ENCODE data around the gene NUB1. TPM values are rescaled to one million over a fixed set of nuclear protein-coding genes. Genes with fewer than 3 reads are reported as not detected.
A peak's percentile ranks its signal among the peaks of the same experiment; 100 is the strongest.

The NUB1 gene
- total and polyA plus RNA-seq, 5 donors from 2014 or later = 51.0 to 65.2 (median 53.8) TPM

- H3K4me3 Mint-ChIP-seq = no peak overlapping the region
- H3K4me3 ChIP-seq (ENCODE audit: low read depth, low read length) = no peak overlapping the region
- H3K4me1 Mint-ChIP-seq = peaks cover 0 to 5% (median 0%) of the 10 kb centered on the region in 4 donors
- H3K27me3 ChIP-seq (ENCODE audit: control insufficient read depth, insufficient read depth, low read length) = peaks cover 2% of the 10 kb centered on the region
- ATAC-seq (ENCODE audit: low read depth in 2 of 2) = no peak
- DNase-seq = no peak
- H3K36me3 ChIP-seq (ENCODE audit: control insufficient read depth, insufficient read depth, low read length) = no peaks in the 10 kb centered on the region
- peaks cover 0 to 17% (median 8%) of the 10 kb centered on the region in 7 donors for H3K9me3 Mint-ChIP-seq
- H3K4me1 ChIP-seq (ENCODE audit: control insufficient read depth, insufficient read depth, low read length, poor library complexity, severe bottlenecking) = no peaks in the 10 kb centered on the region
- no peak overlapping the region for H3K27ac Mint-ChIP-seq
- no peak overlapping the region for H3K27ac ChIP-seq (ENCODE audit: insufficient read depth, low read length, poor library complexity, severe bottlenecking)
- H3K27me3 Mint-ChIP-seq = peaks cover 11% of the 10 kb centered on the region
- H3K9me3 ChIP-seq (ENCODE audit: control insufficient read depth in 2 of 2, low read length in 2 of 2) = peaks cover 10 to 13% of the 10 kb centered on the region in 2 experiments
- H3K36me3 Mint-ChIP-seq = peaks cover 3% of the 10 kb centered on the region
These were observed 18.7 kb upstream of the NUB1 start for GRCh38 chr7:151322906-151323305.

GRCh38 chr7:151327022-151327421 lies 14.6 kb upstream of the NUB1 start:
- Mint-ChIP-seq H3K27ac (no peak overlapping the region), H3K4me3 (no peak overlapping the region), H3K36me3 (no peaks in the 10 kb centered on the region), H3K27me3 (peaks cover 18% of the 10 kb centered on the region), H3K4me1 (no peaks in the 10 kb centered on the region), H3K9me3 (peaks cover 0 to 1% (median 0%) of the 10 kb centered on the region in 7 donors)
- Histone ChIP-seq H3K27ac (ENCODE audit: insufficient read depth, low read length, poor library complexity, severe bottlenecking) (no peak overlapping the region), H3K4me3 (ENCODE audit: low read depth, low read length) (no peak overlapping the region), H3K27me3 (ENCODE audit: control insufficient read depth, insufficient read depth, low read length) (peaks cover 6% of the 10 kb centered on the region), H3K36me3 (ENCODE audit: control insufficient read depth, insufficient read depth, low read length) (no peaks in the 10 kb centered on the region), H3K4me1 (ENCODE audit: control insufficient read depth, insufficient read depth, low read length, poor library complexity, severe bottlenecking) (no peaks in the 10 kb centered on the region), H3K9me3 (ENCODE audit: control insufficient read depth in 2 of 2, low read length in 2 of 2) (no peaks in the 10 kb centered on the region)
- DNase-seq (no peak), ATAC-seq (ENCODE audit: low read depth in 2 of 2) (no peak)

- H3K27ac Mint-ChIP-seq = no peak overlapping the region
- ATAC-seq (ENCODE audit: low read depth in 2 of 2) = no peak
- Histone ChIP-seq H3K36me3 (ENCODE audit: control insufficient read depth, insufficient read depth, low read length) (no peaks in the 10 kb centered on the region), H3K27ac (ENCODE audit: insufficient read depth, low read length, poor library complexity, severe bottlenecking) (no peak overlapping the region), H3K4me3 (ENCODE audit: low read depth, low read length) (no peak overlapping the region), H3K4me1 (ENCODE audit: control insufficient read depth, insufficient read depth, low read length, poor library complexity, severe bottlenecking) (no peaks in the 10 kb centered on the region), H3K27me3 (ENCODE audit: control insufficient read depth, insufficient read depth, low read length) (peaks cover 6% of the 10 kb centered on the region), H3K9me3 (ENCODE audit: control insufficient read depth in 2 of 2, low read length in 2 of 2) (no peaks in the 10 kb centered on the region)
- no peak overlapping the region for H3K4me3 Mint-ChIP-seq
- no peaks in the 10 kb centered on the region for H3K4me1 Mint-ChIP-seq
- H3K36me3 Mint-ChIP-seq = no peaks in the 10 kb centered on the region
- DNase-seq = no peak
- H3K9me3 Mint-ChIP-seq = peaks cover 0 to 1% (median 0%) of the 10 kb centered on the region in 7 donors
- peaks cover 18% of the 10 kb centered on the region for H3K27me3 Mint-ChIP-seq
These were observed 14.0 kb upstream of the NUB1 start for GRCh38 chr7:151327659-151328058.

- Histone ChIP-seq H3K9me3 (ENCODE audit: control insufficient read depth in 2 of 2, low read length in 2 of 2) (no peaks in the 10 kb centered on the region), H3K27ac (ENCODE audit: insufficient read depth, low read length, poor library complexity, severe bottlenecking) (no peak overlapping the region), H3K36me3 (ENCODE audit: control insufficient read depth, insufficient read depth, low read length) (no peaks in the 10 kb centered on the region), H3K27me3 (ENCODE audit: control insufficient read depth, insufficient read depth, low read length) (peaks cover 6% of the 10 kb centered on the region), H3K4me1 (ENCODE audit: control insufficient read depth, insufficient read depth, low read length, poor library complexity, severe bottlenecking) (no peaks in the 10 kb centered on the region), H3K4me3 (ENCODE audit: low read depth, low read length) (no peak overlapping the region)
- ATAC-seq (ENCODE audit: low read depth in 2 of 2) (no peak), DNase-seq (no peak)
- H3K4me3 Mint-ChIP-seq = no peak overlapping the region
- no peak overlapping the region for H3K27ac Mint-ChIP-seq
- no peaks in the 10 kb centered on the region for H3K4me1 Mint-ChIP-seq
- peaks cover 23% of the 10 kb centered on the region for H3K27me3 Mint-ChIP-seq
- no peaks in the 10 kb centered on the region for H3K9me3 Mint-ChIP-seq
- H3K36me3 Mint-ChIP-seq = no peaks in the 10 kb centered on the region
These were observed 11.4 kb upstream of the NUB1 start for GRCh38 chr7:151330181-151330580.

- DNase-seq (no peak), ATAC-seq (ENCODE audit: low read depth in 2 of 2) (no peak)
- no peaks in the 10 kb centered on the region for H3K36me3 Mint-ChIP-seq
- H3K4me1 Mint-ChIP-seq = no peaks in the 10 kb centered on the region
- H3K27ac ChIP-seq (ENCODE audit: insufficient read depth, low read length, poor library complexity, severe bottlenecking) = no peak overlapping the region
- H3K4me3 ChIP-seq (ENCODE audit: low read depth, low read length) = no peak overlapping the region
- H3K4me1 ChIP-seq (ENCODE audit: control insufficient read depth, insufficient read depth, low read length, poor library complexity, severe bottlenecking) = no peaks in the 10 kb centered on the region
- H3K36me3 ChIP-seq (ENCODE audit: control insufficient read depth, insufficient read depth, low read length) = no peaks in the 10 kb centered on the region
- peaks cover 27% of the 10 kb centered on the region for H3K27me3 Mint-ChIP-seq
- H3K9me3 Mint-ChIP-seq = no peaks in the 10 kb centered on the region
- no peaks in the 10 kb centered on the region for H3K9me3 ChIP-seq (ENCODE audit: control insufficient read depth in 2 of 2, low read length in 2 of 2)
- H3K27me3 ChIP-seq (ENCODE audit: control insufficient read depth, insufficient read depth, low read length) = peaks cover 6% of the 10 kb centered on the region
- H3K4me3 Mint-ChIP-seq = no peak overlapping the region
- no peak overlapping the region for H3K27ac Mint-ChIP-seq
These were observed 11.0 kb upstream of the NUB1 start for GRCh38 chr7:151330661-151331060.

GRCh38 chr7:151334628-151335027 lies 7.0 kb upstream of the NUB1 start:
- H3K27me3 ChIP-seq (ENCODE audit: control insufficient read depth, insufficient read depth, low read length) = peaks cover 3% of the 10 kb centered on the region
- H3K27ac ChIP-seq (ENCODE audit: insufficient read depth, low read length, poor library complexity, severe bottlenecking) = no peak overlapping the region
- DNase-seq (no peak), ATAC-seq (ENCODE audit: low read depth in 2 of 2) (no peak)
- Mint-ChIP-seq H3K36me3 (no peaks in the 10 kb centered on the region), H3K4me1 (peaks cover under 1 to 6% (median under 1%) of the 10 kb centered on the region in 4 donors), H3K9me3 (peaks cover 0 to 5% (median 0%) of the 10 kb centered on the region in 7 donors), H3K27me3 (peaks cover 35% of the 10 kb centered on the region), H3K27ac (peak overlapping the region in 1 of 3 donors; percentile 50), H3K4me3 (no peak overlapping the region)
- no peak overlapping the region for H3K4me3 ChIP-seq (ENCODE audit: low read depth, low read length)
- H3K9me3 ChIP-seq (ENCODE audit: control insufficient read depth in 2 of 2, low read length in 2 of 2) = no peaks in the 10 kb centered on the region
- peaks cover under 1% of the 10 kb centered on the region for H3K4me1 ChIP-seq (ENCODE audit: control insufficient read depth, insufficient read depth, low read length, poor library complexity, severe bottlenecking)
- no peaks in the 10 kb centered on the region for H3K36me3 ChIP-seq (ENCODE audit: control insufficient read depth, insufficient read depth, low read length)

- H3K36me3 Mint-ChIP-seq = no peaks in the 10 kb centered on the region
- no peak overlapping the region for H3K27ac Mint-ChIP-seq
- Histone ChIP-seq H3K36me3 (ENCODE audit: control insufficient read depth, insufficient read depth, low read length) (no peaks in the 10 kb centered on the region), H3K9me3 (ENCODE audit: control insufficient read depth in 2 of 2, low read length in 2 of 2) (no peaks in the 10 kb centered on the region), H3K4me3 (ENCODE audit: low read depth, low read length) (no peak overlapping the region), H3K27me3 (ENCODE audit: control insufficient read depth, insufficient read depth, low read length) (no peaks in the 10 kb centered on the region), H3K4me1 (ENCODE audit: control insufficient read depth, insufficient read depth, low read length, poor library complexity, severe bottlenecking) (peaks cover 15% of the 10 kb centered on the region), H3K27ac (ENCODE audit: insufficient read depth, low read length, poor library complexity, severe bottlenecking) (no peak overlapping the region)
- H3K4me1 Mint-ChIP-seq = peaks cover 9 to 20% (median 14%) of the 10 kb centered on the region in 4 donors
- H3K4me3 Mint-ChIP-seq = peak overlapping the region in 1 of 4 donors; percentile 1
- ATAC-seq (ENCODE audit: low read depth in 2 of 2) (no peak), DNase-seq (no peak)
- peaks cover 0 to 8% (median 0%) of the 10 kb centered on the region in 7 donors for H3K9me3 Mint-ChIP-seq
- H3K27me3 Mint-ChIP-seq = peaks cover 28% of the 10 kb centered on the region
These were observed 5.4 kb upstream of the NUB1 start for GRCh38 chr7:151336027-151336708.

- Histone ChIP-seq H3K27ac (ENCODE audit: insufficient read depth, low read length, poor library complexity, severe bottlenecking) (no peak overlapping the region), H3K4me3 (ENCODE audit: low read depth, low read length) (no peak overlapping the region), H3K36me3 (ENCODE audit: control insufficient read depth, insufficient read depth, low read length) (no peaks in the 10 kb centered on the region), H3K4me1 (ENCODE audit: control insufficient read depth, insufficient read depth, low read length, poor library complexity, severe bottlenecking) (peaks cover 17% of the 10 kb centered on the region), H3K27me3 (ENCODE audit: control insufficient read depth, insufficient read depth, low read length) (no peaks in the 10 kb centered on the region), H3K9me3 (ENCODE audit: control insufficient read depth in 2 of 2, low read length in 2 of 2) (no peaks in the 10 kb centered on the region)
- ATAC-seq (ENCODE audit: low read depth in 2 of 2) (no peak), DNase-seq (no peak)
- Mint-ChIP-seq H3K36me3 (no peaks in the 10 kb centered on the region), H3K27me3 (peaks cover 28% of the 10 kb centered on the region), H3K4me1 (peaks cover 9 to 24% (median 17%) of the 10 kb centered on the region in 4 donors), H3K4me3 (peak overlapping the region in 2 of 4 donors; percentile 17 to 30), H3K27ac (no peak overlapping the region), H3K9me3 (peaks cover 0 to 8% (median 0%) of the 10 kb centered on the region in 7 donors)
These were observed 4.3 kb upstream of the NUB1 start for GRCh38 chr7:151337346-151337745.
